WTC11 (cell line): Measurements from ENCODE around the gene ZFP90. TPM values are rescaled to one million over a fixed set of nuclear protein-coding genes. Genes with fewer than 3 reads are reported as not detected.

Source experiments
- ATAC-seq: fragments of 200-7000 bp; cut with Tn5 transposase; 2 replicates; pipeline ENCODE4 v1.10.0; 2021; ENCODE audit warnings: mild to moderate bottlenecking, moderate library complexity
- CTCF ChIA-PET: fragments of 300-600 bp; sonication (Branson Sonifier 250); formaldehyde crosslinking; loops from one replicate; lab custom pipeline; 2021; ENCODE audit warnings: antibody characterized with exemption; lab: Charles Lee
- POLR2A ChIA-PET: fragments of 350-600 bp; sonication (Branson Sonifier 250); formaldehyde crosslinking; loops from one replicate; lab custom pipeline; 2021; ENCODE audit warnings: antibody characterized with exemption; lab: Charles Lee
- DNase-seq: peaks from one replicate; pipeline ENCODE4 v3.0.0; 2021; ENCODE audit warnings: low spot score
- H3K27ac Mint-ChIP-seq: 2 replicates; pipeline ENCODE4 v1.8.0; 2021; ENCODE audit warnings: mixed read lengths
- H3K27me3 Mint-ChIP-seq: 2 replicates; pipeline ENCODE4 v1.8.0; 2021; ENCODE audit warnings: low read depth, mild to moderate bottlenecking, moderate library complexity, mixed read lengths
- H3K36me3 Mint-ChIP-seq: 2 replicates; pipeline ENCODE4 v1.8.0; 2021; ENCODE audit warnings: mixed read lengths
- H3K4me1 Mint-ChIP-seq: 2 replicates; pipeline ENCODE4 v1.8.0; 2022; ENCODE audit warnings: mixed read lengths
- H3K4me3 Mint-ChIP-seq: 2 replicates; pipeline ENCODE4 v1.8.0; 2021; ENCODE audit warnings: mild to moderate bottlenecking, moderate library complexity, mixed read lengths
- H3K9me3 Mint-ChIP-seq: 2 replicates; pipeline ENCODE4 v1.8.0; 2021; ENCODE audit warnings: mixed read lengths
- CBFB ChIP-seq: sonication (generic); formaldehyde crosslinking; IDR thresholded peaks from 2 replicates; pipeline ENCODE4 v1.8.1; 2022; ENCODE audit warnings: mild to moderate bottlenecking, low read depth, missing genetic modification reagents
- GABPB1 ChIP-seq: sonication (generic); formaldehyde crosslinking; IDR thresholded peaks from 2 replicates; pipeline ENCODE4 v1.8.1; 2023; ENCODE audit warnings: mild to moderate bottlenecking, missing genetic modification reagents
- GTF2I ChIP-seq: fragments of 250-450 bp; sonication (Bioruptor Pico); conservative IDR thresholded peaks from 2 replicates; pipeline ENCODE4 v1.4.0; 2021; ENCODE audit warnings: mild to moderate bottlenecking
- IRF2 ChIP-seq: sonication (generic); formaldehyde crosslinking; IDR thresholded peaks from 2 replicates; pipeline ENCODE4 v1.8.0; 2022; ENCODE audit warnings: low read depth, missing genetic modification reagents, borderline replicate concordance
- JUN ChIP-seq: sonication (generic); formaldehyde crosslinking; IDR thresholded peaks from 2 replicates; pipeline ENCODE4 v1.8.0; 2023; ENCODE audit warnings: mild to moderate bottlenecking, missing genetic modification reagents
- KAT7 ChIP-seq: sonication (generic); formaldehyde crosslinking; IDR thresholded peaks from 2 replicates; pipeline ENCODE4 v1.8.1; 2023; ENCODE audit warnings: missing genetic modification reagents, mild to moderate bottlenecking, borderline replicate concordance
- MYBL2 ChIP-seq: sonication (generic); formaldehyde crosslinking; IDR thresholded peaks from 2 replicates; pipeline ENCODE4 v1.8.1; 2023; ENCODE audit warnings: mild to moderate bottlenecking, moderate library complexity, missing genetic modification reagents
- NFATC4 ChIP-seq: fragments of 250-450 bp; sonication (Bioruptor Pico); IDR thresholded peaks from 2 replicates; pipeline ENCODE4 v1.9.0; 2021; ENCODE audit warnings: mild to moderate bottlenecking
- NR3C1 ChIP-seq: sonication (generic); formaldehyde crosslinking; conservative IDR thresholded peaks from 2 replicates; pipeline ENCODE4 v1.8.1; 2023; ENCODE audit warnings: low read depth, mild to moderate bottlenecking, missing genetic modification reagents
- SMAD4 ChIP-seq: sonication (generic); formaldehyde crosslinking; IDR thresholded peaks from 2 replicates; pipeline ENCODE4 v1.8.0; 2022; ENCODE audit warnings: mild to moderate bottlenecking, missing genetic modification reagents
- SOX15 ChIP-seq: fragments of 250-450 bp; sonication (Bioruptor Pico); IDR thresholded peaks from 2 replicates; pipeline ENCODE4 v1.9.0; 2021; ENCODE audit warnings: mild to moderate bottlenecking
- SP1 ChIP-seq: sonication (generic); formaldehyde crosslinking; conservative IDR thresholded peaks from 2 replicates; pipeline ENCODE4 v1.8.1; 2022; ENCODE audit warnings: missing genetic modification reagents
- TP53 ChIP-seq: sonication (generic); formaldehyde crosslinking; IDR thresholded peaks from 2 replicates; pipeline ENCODE4 v1.8.1; 2023; ENCODE audit warnings: mild to moderate bottlenecking, missing genetic modification reagents
- ZNF396 ChIP-seq: fragments of 250-450 bp; sonication (Bioruptor Pico); IDR thresholded peaks from 2 replicates; pipeline ENCODE4 v1.8.0; 2021; ENCODE audit warnings: mild to moderate bottlenecking, moderate library complexity, borderline replicate concordance
- ZNF416 ChIP-seq: fragments of 250-450 bp; sonication (Bioruptor Pico); IDR thresholded peaks from 2 replicates; pipeline ENCODE4 v1.9.0; 2021; ENCODE audit warnings: mild to moderate bottlenecking, inconsistent platforms
- total RNA-seq: library from RNA; stranded (reverse); gene quantifications from 3 replicates; pipeline ENCODE4 v1.2.3, GENCODE V29; 2021
- TF ChIP-seq, protein P1 (sequence below): sonication (generic); formaldehyde crosslinking; IDR thresholded peaks from 2 replicates; pipeline ENCODE4 v1.8.0; 2022; ENCODE audit warnings: mild to moderate bottlenecking, missing genetic modification reagents
- TF ChIP-seq, protein P2 (sequence below): sonication (generic); formaldehyde crosslinking; IDR thresholded peaks from 2 replicates; pipeline ENCODE4 v1.8.1; 2023; ENCODE audit warnings: mild to moderate bottlenecking, missing genetic modification reagents, moderate library complexity
- TF ChIP-seq, protein P3 (sequence below): sonication (generic); formaldehyde crosslinking; IDR thresholded peaks from 2 replicates; pipeline ENCODE4 v1.8.1; 2023; ENCODE audit warnings: mild to moderate bottlenecking, missing genetic modification reagents
- TF ChIP-seq, protein P4 (sequence below): sonication (generic); formaldehyde crosslinking; IDR thresholded peaks from 2 replicates; pipeline ENCODE4 v1.8.1; 2023; ENCODE audit warnings: mild to moderate bottlenecking, missing genetic modification reagents, borderline replicate concordance
- TF ChIP-seq, protein P5 (sequence below): sonication (generic); formaldehyde crosslinking; IDR thresholded peaks from 2 replicates; pipeline ENCODE4 v1.8.1; 2022; ENCODE audit warnings: mild to moderate bottlenecking, moderate library complexity, missing genetic modification reagents
- TF ChIP-seq, protein P6 (sequence below): fragments of 250-450 bp; sonication (Bioruptor Pico); IDR thresholded peaks from 2 replicates; pipeline ENCODE4 v1.8.0; 2021; ENCODE audit warnings: mild to moderate bottlenecking
- TF ChIP-seq, protein P7 (sequence below): fragments of 250-450 bp; sonication (Bioruptor Pico); IDR thresholded peaks from 2 replicates; pipeline ENCODE4 v1.9.0; 2021; ENCODE audit warnings: mild to moderate bottlenecking, borderline replicate concordance

ZFP90 gene
- total RNA-seq, 1 experiment from 2014 or later: 21.7 TPM

DNA sequence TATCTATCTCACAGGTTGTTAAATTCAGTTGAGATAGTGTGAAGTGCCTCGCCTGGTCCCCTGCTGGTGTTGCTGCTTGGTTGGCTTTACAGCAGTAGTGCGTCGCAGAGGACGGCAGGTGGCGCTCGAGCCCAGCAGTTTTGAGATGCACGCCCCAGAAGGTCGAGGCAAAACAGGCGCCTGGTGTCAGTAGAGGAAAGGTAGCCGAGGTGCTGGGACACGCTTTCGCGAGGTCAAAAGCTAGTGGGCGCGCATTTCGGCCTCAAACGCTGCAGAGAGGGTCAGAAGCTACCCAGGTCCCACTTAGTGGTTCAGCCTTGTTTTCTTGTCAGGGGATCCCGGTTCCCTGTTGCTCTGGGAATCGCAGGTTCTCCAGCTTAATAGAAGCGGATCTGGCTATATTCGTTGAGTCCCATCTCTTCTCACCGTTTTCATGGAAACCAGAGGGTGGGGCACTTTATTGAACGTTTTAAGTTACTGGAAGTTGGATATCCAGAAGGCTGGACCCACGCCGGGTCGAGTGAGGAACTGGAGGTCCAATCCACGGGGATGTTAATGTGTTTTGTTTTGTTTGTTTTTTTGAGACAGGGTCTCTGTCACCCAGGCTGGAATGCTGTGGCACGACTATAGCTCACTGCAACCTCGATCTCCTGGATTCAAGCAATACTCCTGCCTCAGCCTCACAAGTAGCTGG lies 10.3 kb upstream of the ZFP90 start:
- Mint-ChIP-seq H3K9me3 (peaks cover 16% of the 10 kb centered on the region), H3K4me3 (peak overlapping the region; percentile 78), H3K36me3 (peaks cover 5% of the 10 kb centered on the region), H3K27me3 (peaks cover 50% of the 10 kb centered on the region), H3K27ac (no peak overlapping the region), H3K4me1 (peaks cover 15% of the 10 kb centered on the region)
- DNase-seq: peak; percentile 91
- ATAC-seq: peak; percentile 81
- POLR2A ChIA-PET: interaction anchor here (0.6 to 1.4 kb wide), 2 partner anchors 89 to 208 kb away, joined by 3 to 4 read pairs; partner anchors contain the start of gene CDH1
- CTCF ChIA-PET: interaction anchor here (0.5 to 4.7 kb wide), 42 partner anchors 8 to 604 kb away, joined by 3 to 74 read pairs (median 4); partner anchors contain the start of genes CDH1, CDH3, CHTF8 and UTP4
- TF ChIP-seq ZNF416 (no peak), SOX15 (CRISPR knock-in tag) (no peak), JUN (CRISPR knock-in tag) (no peak), TP53 (no peak), CBFB (CRISPR knock-in tag) (no peak), GABPB1 (CRISPR knock-in tag) (peak; percentile 55; the same call in 1 of the 2 replicates), SMAD4 (no peak), GTF2I (CRISPR knock-in tag) (no peak), NR3C1 (CRISPR knock-in tag) (no peak), SP1 (CRISPR knock-in tag) (peak; percentile 54; the same call in 1 of the 2 replicates), NFATC4 (CRISPR knock-in tag) (no peak), ZNF396 (CRISPR knock-in tag) (no peak), IRF2 (CRISPR knock-in tag) (no peak), KAT7 (CRISPR knock-in tag) (no peak), MYBL2 (peak; percentile 64; the same call in 1 of the 2 replicates)
- TF ChIP-seq, protein P1, sequence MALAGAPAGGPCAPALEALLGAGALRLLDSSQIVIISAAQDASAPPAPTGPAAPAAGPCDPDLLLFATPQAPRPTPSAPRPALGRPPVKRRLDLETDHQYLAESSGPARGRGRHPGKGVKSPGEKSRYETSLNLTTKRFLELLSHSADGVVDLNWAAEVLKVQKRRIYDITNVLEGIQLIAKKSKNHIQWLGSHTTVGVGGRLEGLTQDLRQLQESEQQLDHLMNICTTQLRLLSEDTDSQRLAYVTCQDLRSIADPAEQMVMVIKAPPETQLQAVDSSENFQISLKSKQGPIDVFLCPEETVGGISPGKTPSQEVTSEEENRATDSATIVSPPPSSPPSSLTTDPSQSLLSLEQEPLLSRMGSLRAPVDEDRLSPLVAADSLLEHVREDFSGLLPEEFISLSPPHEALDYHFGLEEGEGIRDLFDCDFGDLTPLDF: no peak
- TF ChIP-seq, protein P2, sequence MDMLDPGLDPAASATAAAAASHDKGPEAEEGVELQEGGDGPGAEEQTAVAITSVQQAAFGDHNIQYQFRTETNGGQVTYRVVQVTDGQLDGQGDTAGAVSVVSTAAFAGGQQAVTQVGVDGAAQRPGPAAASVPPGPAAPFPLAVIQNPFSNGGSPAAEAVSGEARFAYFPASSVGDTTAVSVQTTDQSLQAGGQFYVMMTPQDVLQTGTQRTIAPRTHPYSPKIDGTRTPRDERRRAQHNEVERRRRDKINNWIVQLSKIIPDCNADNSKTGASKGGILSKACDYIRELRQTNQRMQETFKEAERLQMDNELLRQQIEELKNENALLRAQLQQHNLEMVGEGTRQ (CRISPR knock-in tag): no peak
- TF ChIP-seq, protein P3, sequence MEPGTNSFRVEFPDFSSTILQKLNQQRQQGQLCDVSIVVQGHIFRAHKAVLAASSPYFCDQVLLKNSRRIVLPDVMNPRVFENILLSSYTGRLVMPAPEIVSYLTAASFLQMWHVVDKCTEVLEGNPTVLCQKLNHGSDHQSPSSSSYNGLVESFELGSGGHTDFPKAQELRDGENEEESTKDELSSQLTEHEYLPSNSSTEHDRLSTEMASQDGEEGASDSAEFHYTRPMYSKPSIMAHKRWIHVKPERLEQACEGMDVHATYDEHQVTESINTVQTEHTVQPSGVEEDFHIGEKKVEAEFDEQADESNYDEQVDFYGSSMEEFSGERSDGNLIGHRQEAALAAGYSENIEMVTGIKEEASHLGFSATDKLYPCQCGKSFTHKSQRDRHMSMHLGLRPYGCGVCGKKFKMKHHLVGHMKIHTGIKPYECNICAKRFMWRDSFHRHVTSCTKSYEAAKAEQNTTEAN (CRISPR knock-in tag): no peak
- TF ChIP-seq, protein P4, sequence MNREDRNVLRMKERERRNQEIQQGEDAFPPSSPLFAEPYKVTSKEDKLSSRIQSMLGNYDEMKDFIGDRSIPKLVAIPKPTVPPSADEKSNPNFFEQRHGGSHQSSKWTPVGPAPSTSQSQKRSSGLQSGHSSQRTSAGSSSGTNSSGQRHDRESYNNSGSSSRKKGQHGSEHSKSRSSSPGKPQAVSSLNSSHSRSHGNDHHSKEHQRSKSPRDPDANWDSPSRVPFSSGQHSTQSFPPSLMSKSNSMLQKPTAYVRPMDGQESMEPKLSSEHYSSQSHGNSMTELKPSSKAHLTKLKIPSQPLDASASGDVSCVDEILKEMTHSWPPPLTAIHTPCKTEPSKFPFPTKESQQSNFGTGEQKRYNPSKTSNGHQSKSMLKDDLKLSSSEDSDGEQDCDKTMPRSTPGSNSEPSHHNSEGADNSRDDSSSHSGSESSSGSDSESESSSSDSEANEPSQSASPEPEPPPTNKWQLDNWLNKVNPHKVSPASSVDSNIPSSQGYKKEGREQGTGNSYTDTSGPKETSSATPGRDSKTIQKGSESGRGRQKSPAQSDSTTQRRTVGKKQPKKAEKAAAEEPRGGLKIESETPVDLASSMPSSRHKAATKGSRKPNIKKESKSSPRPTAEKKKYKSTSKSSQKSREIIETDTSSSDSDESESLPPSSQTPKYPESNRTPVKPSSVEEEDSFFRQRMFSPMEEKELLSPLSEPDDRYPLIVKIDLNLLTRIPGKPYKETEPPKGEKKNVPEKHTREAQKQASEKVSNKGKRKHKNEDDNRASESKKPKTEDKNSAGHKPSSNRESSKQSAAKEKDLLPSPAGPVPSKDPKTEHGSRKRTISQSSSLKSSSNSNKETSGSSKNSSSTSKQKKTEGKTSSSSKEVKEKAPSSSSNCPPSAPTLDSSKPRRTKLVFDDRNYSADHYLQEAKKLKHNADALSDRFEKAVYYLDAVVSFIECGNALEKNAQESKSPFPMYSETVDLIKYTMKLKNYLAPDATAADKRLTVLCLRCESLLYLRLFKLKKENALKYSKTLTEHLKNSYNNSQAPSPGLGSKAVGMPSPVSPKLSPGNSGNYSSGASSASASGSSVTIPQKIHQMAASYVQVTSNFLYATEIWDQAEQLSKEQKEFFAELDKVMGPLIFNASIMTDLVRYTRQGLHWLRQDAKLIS: no peak
- TF ChIP-seq, protein P5, sequence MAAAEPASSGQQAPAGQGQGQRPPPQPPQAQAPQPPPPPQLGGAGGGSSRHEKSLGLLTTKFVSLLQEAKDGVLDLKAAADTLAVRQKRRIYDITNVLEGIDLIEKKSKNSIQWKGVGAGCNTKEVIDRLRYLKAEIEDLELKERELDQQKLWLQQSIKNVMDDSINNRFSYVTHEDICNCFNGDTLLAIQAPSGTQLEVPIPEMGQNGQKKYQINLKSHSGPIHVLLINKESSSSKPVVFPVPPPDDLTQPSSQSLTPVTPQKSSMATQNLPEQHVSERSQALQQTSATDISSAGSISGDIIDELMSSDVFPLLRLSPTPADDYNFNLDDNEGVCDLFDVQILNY: no peak; the same call in 1 of the 2 replicates
- TF ChIP-seq, protein P6, sequence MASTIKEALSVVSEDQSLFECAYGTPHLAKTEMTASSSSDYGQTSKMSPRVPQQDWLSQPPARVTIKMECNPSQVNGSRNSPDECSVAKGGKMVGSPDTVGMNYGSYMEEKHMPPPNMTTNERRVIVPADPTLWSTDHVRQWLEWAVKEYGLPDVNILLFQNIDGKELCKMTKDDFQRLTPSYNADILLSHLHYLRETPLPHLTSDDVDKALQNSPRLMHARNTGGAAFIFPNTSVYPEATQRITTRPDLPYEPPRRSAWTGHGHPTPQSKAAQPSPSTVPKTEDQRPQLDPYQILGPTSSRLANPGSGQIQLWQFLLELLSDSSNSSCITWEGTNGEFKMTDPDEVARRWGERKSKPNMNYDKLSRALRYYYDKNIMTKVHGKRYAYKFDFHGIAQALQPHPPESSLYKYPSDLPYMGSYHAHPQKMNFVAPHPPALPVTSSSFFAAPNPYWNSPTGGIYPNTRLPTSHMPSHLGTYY (CRISPR knock-in tag): no peak
- TF ChIP-seq, protein P7, sequence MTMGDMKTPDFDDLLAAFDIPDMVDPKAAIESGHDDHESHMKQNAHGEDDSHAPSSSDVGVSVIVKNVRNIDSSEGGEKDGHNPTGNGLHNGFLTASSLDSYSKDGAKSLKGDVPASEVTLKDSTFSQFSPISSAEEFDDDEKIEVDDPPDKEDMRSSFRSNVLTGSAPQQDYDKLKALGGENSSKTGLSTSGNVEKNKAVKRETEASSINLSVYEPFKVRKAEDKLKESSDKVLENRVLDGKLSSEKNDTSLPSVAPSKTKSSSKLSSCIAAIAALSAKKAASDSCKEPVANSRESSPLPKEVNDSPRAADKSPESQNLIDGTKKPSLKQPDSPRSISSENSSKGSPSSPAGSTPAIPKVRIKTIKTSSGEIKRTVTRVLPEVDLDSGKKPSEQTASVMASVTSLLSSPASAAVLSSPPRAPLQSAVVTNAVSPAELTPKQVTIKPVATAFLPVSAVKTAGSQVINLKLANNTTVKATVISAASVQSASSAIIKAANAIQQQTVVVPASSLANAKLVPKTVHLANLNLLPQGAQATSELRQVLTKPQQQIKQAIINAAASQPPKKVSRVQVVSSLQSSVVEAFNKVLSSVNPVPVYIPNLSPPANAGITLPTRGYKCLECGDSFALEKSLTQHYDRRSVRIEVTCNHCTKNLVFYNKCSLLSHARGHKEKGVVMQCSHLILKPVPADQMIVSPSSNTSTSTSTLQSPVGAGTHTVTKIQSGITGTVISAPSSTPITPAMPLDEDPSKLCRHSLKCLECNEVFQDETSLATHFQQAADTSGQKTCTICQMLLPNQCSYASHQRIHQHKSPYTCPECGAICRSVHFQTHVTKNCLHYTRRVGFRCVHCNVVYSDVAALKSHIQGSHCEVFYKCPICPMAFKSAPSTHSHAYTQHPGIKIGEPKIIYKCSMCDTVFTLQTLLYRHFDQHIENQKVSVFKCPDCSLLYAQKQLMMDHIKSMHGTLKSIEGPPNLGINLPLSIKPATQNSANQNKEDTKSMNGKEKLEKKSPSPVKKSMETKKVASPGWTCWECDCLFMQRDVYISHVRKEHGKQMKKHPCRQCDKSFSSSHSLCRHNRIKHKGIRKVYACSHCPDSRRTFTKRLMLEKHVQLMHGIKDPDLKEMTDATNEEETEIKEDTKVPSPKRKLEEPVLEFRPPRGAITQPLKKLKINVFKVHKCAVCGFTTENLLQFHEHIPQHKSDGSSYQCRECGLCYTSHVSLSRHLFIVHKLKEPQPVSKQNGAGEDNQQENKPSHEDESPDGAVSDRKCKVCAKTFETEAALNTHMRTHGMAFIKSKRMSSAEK: no peak
